ENCODE results near the gene TRIM26. TPM values are rescaled to one million over a fixed set of nuclear protein-coding genes. Genes with fewer than 3 reads are reported as not detected.
A peak's percentile ranks its signal among the peaks of the same experiment; 100 is the strongest.

Gene TRIM26
- total and polyA plus RNA-seq, 2 of the 13 experiments (the other 11 are each of a cell fraction or from before 2014, with no cell fraction given) = 27.1 to 38.7 TPM

DNA sequence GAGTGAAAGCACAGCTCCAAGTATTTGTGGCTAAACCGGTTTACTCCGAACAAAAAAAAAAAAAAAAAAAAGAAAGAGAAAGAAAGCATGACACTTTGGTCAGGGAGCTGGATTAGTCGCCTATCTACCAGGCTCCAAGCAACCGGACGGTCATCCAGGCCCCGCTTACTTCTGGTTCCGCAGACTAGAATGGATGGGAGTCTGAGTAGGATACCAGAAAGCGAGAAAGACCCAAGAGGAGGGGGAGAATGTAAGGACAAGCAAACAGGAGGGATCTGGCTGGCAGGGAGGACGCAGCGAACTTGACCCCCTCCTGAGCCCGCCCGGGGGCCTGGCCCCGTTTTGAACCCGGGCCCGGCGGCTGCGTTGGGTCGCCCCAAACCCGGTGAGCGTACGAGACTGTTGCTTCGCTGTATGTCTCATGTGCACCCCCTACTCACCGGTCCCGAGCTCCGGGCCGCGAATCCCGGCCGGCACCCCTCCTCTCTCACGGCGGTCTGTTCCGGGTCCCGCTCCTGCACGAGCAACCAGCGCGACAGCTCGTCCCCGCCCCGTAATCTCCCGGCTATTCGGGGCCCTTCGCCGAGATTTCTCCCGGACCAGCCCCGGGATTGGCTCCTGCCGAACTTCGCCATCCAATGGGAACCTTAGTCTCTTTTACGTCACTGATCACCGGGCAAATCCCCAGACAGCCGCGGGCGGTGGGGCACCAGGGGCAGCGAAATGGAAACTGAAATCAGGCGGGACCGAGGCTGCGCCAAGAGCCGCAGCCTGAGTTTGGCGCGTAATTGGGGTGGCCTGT, at the start of gene TRIM26 (continued):
- TF ChIP-seq TGIF2 (CRISPR knock-in tag; IDR thresholded peaks at IDR 0.05) = no peak
- no peak; the same call in 1 of the 2 replicates for TF ChIP-seq CCDC6 (CRISPR knock-in tag; IDR thresholded peaks at IDR 0.05)
- no peak for TF ChIP-seq JUND (CRISPR knock-in tag; IDR thresholded peaks at IDR 0.05)
- TF ChIP-seq, protein P1, sequence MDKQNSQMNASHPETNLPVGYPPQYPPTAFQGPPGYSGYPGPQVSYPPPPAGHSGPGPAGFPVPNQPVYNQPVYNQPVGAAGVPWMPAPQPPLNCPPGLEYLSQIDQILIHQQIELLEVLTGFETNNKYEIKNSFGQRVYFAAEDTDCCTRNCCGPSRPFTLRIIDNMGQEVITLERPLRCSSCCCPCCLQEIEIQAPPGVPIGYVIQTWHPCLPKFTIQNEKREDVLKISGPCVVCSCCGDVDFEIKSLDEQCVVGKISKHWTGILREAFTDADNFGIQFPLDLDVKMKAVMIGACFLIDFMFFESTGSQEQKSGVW (CRISPR knock-in tag; IDR thresholded peaks at IDR 0.05; ENCODE audit: borderline replicate concordance) = no peak
- TF ChIP-seq, protein P2, sequence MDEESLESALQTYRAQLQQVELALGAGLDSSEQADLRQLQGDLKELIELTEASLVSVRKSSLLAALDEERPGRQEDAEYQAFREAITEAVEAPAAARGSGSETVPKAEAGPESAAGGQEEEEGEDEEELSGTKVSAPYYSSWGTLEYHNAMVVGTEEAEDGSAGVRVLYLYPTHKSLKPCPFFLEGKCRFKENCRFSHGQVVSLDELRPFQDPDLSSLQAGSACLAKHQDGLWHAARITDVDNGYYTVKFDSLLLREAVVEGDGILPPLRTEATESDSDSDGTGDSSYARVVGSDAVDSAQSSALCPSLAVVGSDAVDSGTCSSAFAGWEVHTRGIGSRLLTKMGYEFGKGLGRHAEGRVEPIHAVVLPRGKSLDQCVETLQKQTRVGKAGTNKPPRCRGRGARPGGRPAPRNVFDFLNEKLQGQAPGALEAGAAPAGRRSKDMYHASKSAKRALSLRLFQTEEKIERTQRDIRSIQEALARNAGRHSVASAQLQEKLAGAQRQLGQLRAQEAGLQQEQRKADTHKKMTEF (CRISPR knock-in tag; IDR thresholded peaks at IDR 0.05) = no peak; the same call in none of the 2 replicates
- TF ChIP-seq ZFY (CRISPR knock-in tag; IDR thresholded peaks at IDR 0.05) = peak; percentile 67
- peak; percentile 16; the same call in 1 of the 2 replicates for TF ChIP-seq ZNF232 (CRISPR knock-in tag; IDR thresholded peaks at IDR 0.05; ENCODE audit: borderline replicate concordance)
- TF ChIP-seq SP2 (CRISPR knock-in tag; IDR thresholded peaks at IDR 0.05) = peak; percentile 42; the same call in 1 of the 2 replicates
- TF ChIP-seq SALL2 (CRISPR knock-in tag; IDR thresholded peaks at IDR 0.05) = no peak; the same call in 1 of the 2 replicates
- no peak for TF ChIP-seq ZFYVE20 (CRISPR knock-in tag; IDR thresholded peaks at IDR 0.05; ENCODE audit: borderline replicate concordance, low read depth)
- TF ChIP-seq, protein P3, sequence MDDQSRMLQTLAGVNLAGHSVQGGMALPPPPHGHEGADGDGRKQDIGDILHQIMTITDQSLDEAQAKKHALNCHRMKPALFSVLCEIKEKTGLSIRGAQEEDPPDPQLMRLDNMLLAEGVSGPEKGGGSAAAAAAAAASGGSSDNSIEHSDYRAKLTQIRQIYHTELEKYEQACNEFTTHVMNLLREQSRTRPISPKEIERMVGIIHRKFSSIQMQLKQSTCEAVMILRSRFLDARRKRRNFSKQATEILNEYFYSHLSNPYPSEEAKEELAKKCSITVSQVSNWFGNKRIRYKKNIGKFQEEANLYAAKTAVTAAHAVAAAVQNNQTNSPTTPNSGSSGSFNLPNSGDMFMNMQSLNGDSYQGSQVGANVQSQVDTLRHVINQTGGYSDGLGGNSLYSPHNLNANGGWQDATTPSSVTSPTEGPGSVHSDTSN (CRISPR knock-in tag; IDR thresholded peaks at IDR 0.05; ENCODE audit: borderline replicate concordance) = 0 out of 2 replicates have a peak, but pooled peaks have one; percentile 78
- peak; percentile 82 for TF ChIP-seq HNRNPLL (IDR thresholded peaks at IDR 0.05; ENCODE audit: low read depth, low read length, poor library complexity, severe bottlenecking)
- peak; percentile 83 for TF ChIP-seq KMT2A (CRISPR knock-in tag; IDR thresholded peaks at IDR 0.05)
- TF ChIP-seq NCOA1 (CRISPR knock-in tag; IDR thresholded peaks at IDR 0.05) = no peak
- no peak for TF ChIP-seq ZNF614 (CRISPR knock-in tag; IDR thresholded peaks at IDR 0.05; ENCODE audit: borderline replicate concordance)
- TF ChIP-seq ZMYM3 (CRISPR knock-in tag; IDR thresholded peaks at IDR 0.05) = no peak
- TF ChIP-seq ARID2 (CRISPR knock-in tag; IDR thresholded peaks at IDR 0.05; ENCODE audit: borderline replicate concordance) = peak; percentile 85; the same call in 1 of the 2 replicates
- TF ChIP-seq, protein P4, sequence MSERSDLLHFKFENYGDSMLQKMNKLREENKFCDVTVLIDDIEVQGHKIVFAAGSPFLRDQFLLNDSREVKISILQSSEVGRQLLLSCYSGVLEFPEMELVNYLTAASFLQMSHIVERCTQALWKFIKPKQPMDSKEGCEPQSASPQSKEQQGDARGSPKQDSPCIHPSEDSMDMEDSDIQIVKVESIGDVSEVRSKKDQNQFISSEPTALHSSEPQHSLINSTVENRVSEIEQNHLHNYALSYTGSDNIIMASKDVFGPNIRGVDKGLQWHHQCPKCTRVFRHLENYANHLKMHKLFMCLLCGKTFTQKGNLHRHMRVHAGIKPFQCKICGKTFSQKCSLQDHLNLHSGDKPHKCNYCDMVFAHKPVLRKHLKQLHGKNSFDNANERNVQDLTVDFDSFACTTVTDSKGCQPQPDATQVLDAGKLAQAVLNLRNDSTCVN (CRISPR knock-in tag; IDR thresholded peaks at IDR 0.05; ENCODE audit: borderline replicate concordance) = no peak; the same call in 1 of the 2 replicates
- TF ChIP-seq CENPX (CRISPR knock-in tag; IDR thresholded peaks at IDR 0.05) = no peak
- TF ChIP-seq, protein P5, sequence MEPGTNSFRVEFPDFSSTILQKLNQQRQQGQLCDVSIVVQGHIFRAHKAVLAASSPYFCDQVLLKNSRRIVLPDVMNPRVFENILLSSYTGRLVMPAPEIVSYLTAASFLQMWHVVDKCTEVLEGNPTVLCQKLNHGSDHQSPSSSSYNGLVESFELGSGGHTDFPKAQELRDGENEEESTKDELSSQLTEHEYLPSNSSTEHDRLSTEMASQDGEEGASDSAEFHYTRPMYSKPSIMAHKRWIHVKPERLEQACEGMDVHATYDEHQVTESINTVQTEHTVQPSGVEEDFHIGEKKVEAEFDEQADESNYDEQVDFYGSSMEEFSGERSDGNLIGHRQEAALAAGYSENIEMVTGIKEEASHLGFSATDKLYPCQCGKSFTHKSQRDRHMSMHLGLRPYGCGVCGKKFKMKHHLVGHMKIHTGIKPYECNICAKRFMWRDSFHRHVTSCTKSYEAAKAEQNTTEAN (CRISPR knock-in tag; conservative IDR thresholded peaks at IDR 0.05) = peak; percentile 66; the same call in 1 of the 2 replicates
- TF ChIP-seq HNRNPK (IDR thresholded peaks at IDR 0.05; ENCODE audit: low read depth, low read length, poor library complexity, severe bottlenecking) = peak; percentile 31
